Choroid plexus epithelial cell (primary cell): ENCODE data around the gene PANK3.

Experiments
- DNase-seq: peaks from one replicate; pipeline ENCODE4 v3.0.0-alpha.2; 2010; ENCODE audit warnings: low read depth
- H3K4me3 ChIP-seq: 2 replicates; pipeline ENCODE4 v1.5.1; 2011; ENCODE audit warnings: low read depth, mild to moderate bottlenecking, control low read depth, low read length, moderate library complexity
- CTCF ChIP-seq: conservative IDR thresholded peaks from 2 replicates; pipeline ENCODE4 v1.5.1; 2011; ENCODE audit warnings: low read depth, mild to moderate bottlenecking, control low read depth, inconsistent platforms, low read length, moderate library complexity

Gene PANK3

DNA sequence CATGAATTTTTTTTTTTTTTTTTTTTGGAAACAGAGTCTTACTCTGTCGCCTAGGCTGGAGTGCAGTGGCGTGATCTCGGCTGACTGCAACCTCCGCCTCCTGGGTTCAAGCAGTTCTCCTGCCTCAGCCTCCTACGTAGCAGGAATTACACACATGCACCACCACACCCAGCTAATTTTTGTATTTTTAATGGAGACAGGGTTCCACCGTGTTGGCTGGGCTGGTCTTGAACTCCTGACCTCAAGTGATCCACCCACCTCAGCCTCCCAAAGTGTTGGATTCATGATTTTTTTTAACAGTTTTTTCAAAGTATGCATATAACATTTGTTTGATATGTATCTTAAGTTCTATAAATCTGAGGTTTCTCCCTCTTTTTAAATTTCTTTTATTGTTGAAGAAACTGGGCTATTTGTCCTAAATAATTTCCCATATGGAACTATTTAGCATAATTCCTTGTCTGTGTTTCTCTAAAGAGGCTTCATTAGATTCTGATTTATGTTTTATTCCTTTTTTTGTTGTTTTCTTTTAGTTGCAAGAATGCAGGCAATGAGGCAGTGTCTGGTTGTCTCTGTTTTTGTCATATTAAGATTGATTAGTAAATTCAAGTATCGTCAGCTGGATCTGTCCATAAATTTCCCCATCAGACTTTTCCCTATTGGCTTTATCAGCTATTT is 76.5 kb downstream of the PANK3 start:
- no peak overlapping the region for H3K4me3 ChIP-seq
- TF ChIP-seq CTCF = no peak
- DNase-seq = no peak
